Spinal cord (tissue), 10 donors: ENCODE data around the gene GPX4. TPM values are rescaled to one million over a fixed set of nuclear protein-coding genes. Genes with fewer than 3 reads are reported as not detected.
A peak's percentile ranks its signal among the peaks of the same experiment; 100 is the strongest.

Experiments used
- DNase-seq, 6 donors: peaks; one replicate each; pipeline versions ENCODE4 v3.0.0 to v3.0.0-alpha.2; 2013 to 2015; ENCODE audit warnings: low spot score in 6 of 6, low read depth in 4 of 6
- H3K27ac ChIP-seq: one replicate; pipeline ENCODE4 v1.5.1; 2013; ENCODE audit warnings: low read depth, low read length, control low read depth
- H3K27me3 ChIP-seq: one replicate; pipeline ENCODE4 v1.6.1; 2013; ENCODE audit warnings: low read length; ENCODE audit not compliant: control insufficient read depth, insufficient read depth
- H3K36me3 ChIP-seq: one replicate; pipeline ENCODE4 v1.6.1; 2013; ENCODE audit warnings: low read length; ENCODE audit not compliant: control insufficient read depth, insufficient read depth
- H3K4me1 ChIP-seq: one replicate; pipeline ENCODE4 v1.6.1; 2013; ENCODE audit warnings: low read length; ENCODE audit not compliant: control insufficient read depth, insufficient read depth
- H3K4me3 ChIP-seq: one replicate; pipeline ENCODE4 v1.5.1; 2013; ENCODE audit warnings: low read depth, low read length, control low read depth
- H3K9me3 ChIP-seq: one replicate; pipeline ENCODE4 v1.6.1; 2013; ENCODE audit warnings: low read length; ENCODE audit not compliant: control insufficient read depth, insufficient read depth
- whole genome bisulfite sequencing: methylation state at CpG from one replicate; pipeline ENCODE4 v1.1.5; 2013; ENCODE audit warnings: missing lambda C conversion rate; ENCODE audit not compliant: insufficient coverage; 5-methylcytosine and 5-hydroxymethylcytosine counted together
- polyA plus RNA-seq, 2 donors: library from polyadenylated mRNA; unstranded; fragments of 120-200 nt; gene quantifications; one replicate each; pipeline ENCODE4 v1.2.1, GENCODE V29; 2013; ENCODE audit not compliant: insufficient read length in 2 of 2
- total RNA-seq, 2 donors: library from RNA; depleted of rRNA in 1 of 2; stranded (reverse); fragments of 120-200 nt in 1 of 2; fragments of >200 nt in 1 of 2; gene quantifications; one replicate each; pipeline versions ENCODE4 v1.2.3 to v1.2.4, GENCODE V29; 2013 to 2014
- donor health status: healthy.

The GPX4 gene
- total and polyA plus RNA-seq, 4 donors = 123 to 452 (median 365) TPM

GRCh38 chr19:1076046-1076386 is 27.8 kb upstream of the GPX4 start:
- Histone ChIP-seq H3K27ac (no peak overlapping the region), H3K36me3 (peaks cover 12% of the 10 kb centered on the region), H3K4me1 (peaks cover 8% of the 10 kb centered on the region), H3K4me3 (no peak overlapping the region), H3K27me3 (peaks cover 14% of the 10 kb centered on the region), H3K9me3 (no peaks in the 10 kb centered on the region)
- DNase-seq = no peak
- WGBS = 95% methylated on average over 3 of the region's 4 CpGs

- WGBS = 77% methylated on average over 14 of the region's 16 CpGs
- Histone ChIP-seq H3K27ac (no peak overlapping the region), H3K4me3 (no peak overlapping the region), H3K4me1 (peaks cover 7% of the 10 kb centered on the region), H3K9me3 (no peaks in the 10 kb centered on the region), H3K27me3 (peaks cover 8% of the 10 kb centered on the region), H3K36me3 (peaks cover 12% of the 10 kb centered on the region)
- DNase-seq = no peak
These were observed 26.8 kb upstream of the GPX4 start for GRCh38 chr19:1076951-1077350.

GRCh38 chr19:1079566-1080111 is 24.2 kb upstream of the GPX4 start:
- no peak for DNase-seq
- Histone ChIP-seq H3K27me3 (no peaks in the 10 kb centered on the region), H3K36me3 (peaks cover 25% of the 10 kb centered on the region), H3K9me3 (no peaks in the 10 kb centered on the region), H3K4me3 (no peak overlapping the region), H3K27ac (no peak overlapping the region), H3K4me1 (peaks cover 8% of the 10 kb centered on the region)
- WGBS = 91% methylated on average over 43 of the region's 45 CpGs

- Histone ChIP-seq H3K27me3 (no peaks in the 10 kb centered on the region), H3K9me3 (no peaks in the 10 kb centered on the region), H3K27ac (no peak overlapping the region), H3K36me3 (peaks cover 29% of the 10 kb centered on the region), H3K4me3 (no peak overlapping the region), H3K4me1 (peaks cover 8% of the 10 kb centered on the region)
- DNase-seq = no peak
- WGBS = 93% methylated on average over 47 of the region's 50 CpGs
These were observed 23.2 kb upstream of the GPX4 start for GRCh38 chr19:1080360-1081161.

- H3K4me1 ChIP-seq = peaks cover 8% of the 10 kb centered on the region
- WGBS = 66% methylated on average over 57 of the region's 58 CpGs
These were observed 22.3 kb upstream of the GPX4 start for GRCh38 chr19:1081301-1082164.

GRCh38 chr19:1082165-1082927 is 21.4 kb upstream of the GPX4 start:
- Histone ChIP-seq H3K36me3 (peaks cover 47% of the 10 kb centered on the region), H3K4me3 (no peak overlapping the region), H3K27me3 (no peaks in the 10 kb centered on the region), H3K27ac (no peak overlapping the region), H3K9me3 (no peaks in the 10 kb centered on the region), H3K4me1 (peaks cover 8% of the 10 kb centered on the region)
- peak in 1 of 6 donors; percentile 15 for DNase-seq
- 22% methylated on average over 51 of the region's 51 CpGs for WGBS

More at GRCh38 chr19:1081301-1082164, 22.3 kb upstream of the GPX4 start:
- no peak for DNase-seq
- Histone ChIP-seq H3K27me3 (no peaks in the 10 kb centered on the region), H3K4me3 (no peak overlapping the region), H3K9me3 (no peaks in the 10 kb centered on the region), H3K27ac (no peak overlapping the region), H3K36me3 (peaks cover 39% of the 10 kb centered on the region)

GRCh38 chr19:1082928-1083816 is 20.6 kb upstream of the GPX4 start:
- Histone ChIP-seq H3K4me3 (no peak overlapping the region), H3K9me3 (no peaks in the 10 kb centered on the region), H3K36me3 (peaks cover 55% of the 10 kb centered on the region), H3K4me1 (peaks cover 8% of the 10 kb centered on the region), H3K27ac (no peak overlapping the region), H3K27me3 (no peaks in the 10 kb centered on the region)
- WGBS = 87% methylated on average over 55 of the region's 59 CpGs
- DNase-seq = no peak

GRCh38 chr19:1084024-1084868 is 19.5 kb upstream of the GPX4 start:
- no peak overlapping the region for H3K27ac ChIP-seq
- peaks cover 8% of the 10 kb centered on the region for H3K4me1 ChIP-seq
- WGBS = 94% methylated on average over 43 of the region's 43 CpGs
- no peak overlapping the region for H3K4me3 ChIP-seq
- H3K36me3 ChIP-seq = peaks cover 66% of the 10 kb centered on the region
- H3K27me3 ChIP-seq = no peaks in the 10 kb centered on the region
- DNase-seq = no peak
- H3K9me3 ChIP-seq = no peaks in the 10 kb centered on the region
